Lower lobe of right lung (tissue), 2 donors: ENCODE measurements around the gene SMARCD3. TPM values are rescaled to one million over a fixed set of nuclear protein-coding genes. Genes with fewer than 3 reads are reported as not detected.

Experiments
- ATAC-seq, 2 donors: fragments of 200-7000 bp; cut with Tn5 transposase; one replicate each; pipeline ENCODE4 v1.9.1; 2020 to 2022; ENCODE audit warnings: mild to moderate bottlenecking in 2 of 2, moderate library complexity in 2 of 2
- DNase-seq: peaks from one replicate; pipeline ENCODE4 v3.0.0-alpha.2; 2020
- H3K27ac ChIP-seq: fragments of 200-600 bp; one replicate; pipeline ENCODE4 v1.8.0; 2022
- H3K27me3 ChIP-seq: fragments of 200-600 bp; one replicate; pipeline ENCODE4 v1.8.0; 2022; ENCODE audit warnings: low read depth
- H3K36me3 ChIP-seq: fragments of 200-600 bp; one replicate; pipeline ENCODE4 v1.8.0; 2022; ENCODE audit warnings: mild to moderate bottlenecking
- H3K4me1 ChIP-seq: fragments of 200-600 bp; one replicate; pipeline ENCODE4 v1.8.0; 2022
- H3K4me3 ChIP-seq: fragments of 200-600 bp; one replicate; pipeline ENCODE4 v1.8.0; 2022; ENCODE audit warnings: mild to moderate bottlenecking
- H3K9me3 ChIP-seq: fragments of 200-600 bp; one replicate; pipeline ENCODE4 v1.8.0; 2022
- intact Hi-C: fragments of 100-400 bp; cut with DNase I; formaldehyde crosslinking; loops from one replicate; pipeline ENCODE4 v1.11.0; 2022
- total RNA-seq: library from RNA; stranded (reverse); fragmentation: NEBNext Ultra II Directional; extraction: Animal tissue kit (Norgen Biotek cat#: 25700); gene quantifications from one replicate; pipeline ENCODE4 v1.2.1, GENCODE V29; 2021
- TF ChIP-seq, protein P1 (sequence below): fragments of 200-600 bp; IDR thresholded peaks from one replicate; pipeline ENCODE4 v1.8.0; 2022; ENCODE audit warnings: antibody characterized with exemption, mild to moderate bottlenecking
- donor health status: DM: no; HTN: yes; CAD: no; lungs with severe emphysema.

SMARCD3 gene
- total RNA-seq, 1 donor from 2014 or later: 53.1 TPM

- no peaks in the 10 kb centered on the region for H3K9me3 ChIP-seq
- H3K27ac ChIP-seq: peak overlapping the region; percentile 76
- intact Hi-C loops: no loop called here
- DNase-seq (no peak), ATAC-seq (peak; percentile 74 to 76)
- peak overlapping the region; percentile 74 for H3K4me3 ChIP-seq
- H3K36me3 ChIP-seq: peaks cover 37% of the 10 kb centered on the region
- TF ChIP-seq, protein P1, sequence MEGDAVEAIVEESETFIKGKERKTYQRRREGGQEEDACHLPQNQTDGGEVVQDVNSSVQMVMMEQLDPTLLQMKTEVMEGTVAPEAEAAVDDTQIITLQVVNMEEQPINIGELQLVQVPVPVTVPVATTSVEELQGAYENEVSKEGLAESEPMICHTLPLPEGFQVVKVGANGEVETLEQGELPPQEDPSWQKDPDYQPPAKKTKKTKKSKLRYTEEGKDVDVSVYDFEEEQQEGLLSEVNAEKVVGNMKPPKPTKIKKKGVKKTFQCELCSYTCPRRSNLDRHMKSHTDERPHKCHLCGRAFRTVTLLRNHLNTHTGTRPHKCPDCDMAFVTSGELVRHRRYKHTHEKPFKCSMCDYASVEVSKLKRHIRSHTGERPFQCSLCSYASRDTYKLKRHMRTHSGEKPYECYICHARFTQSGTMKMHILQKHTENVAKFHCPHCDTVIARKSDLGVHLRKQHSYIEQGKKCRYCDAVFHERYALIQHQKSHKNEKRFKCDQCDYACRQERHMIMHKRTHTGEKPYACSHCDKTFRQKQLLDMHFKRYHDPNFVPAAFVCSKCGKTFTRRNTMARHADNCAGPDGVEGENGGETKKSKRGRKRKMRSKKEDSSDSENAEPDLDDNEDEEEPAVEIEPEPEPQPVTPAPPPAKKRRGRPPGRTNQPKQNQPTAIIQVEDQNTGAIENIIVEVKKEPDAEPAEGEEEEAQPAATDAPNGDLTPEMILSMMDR: no peak
- H3K4me1 ChIP-seq: peaks cover 18% of the 10 kb centered on the region
- H3K27me3 ChIP-seq: no peaks in the 10 kb centered on the region
These were observed 15.4 kb downstream of the SMARCD3 start for GRCh38 chr7:151232917-151233701.

GRCh38 chr7:151232091-151232916, 16.2 kb downstream of the SMARCD3 start, which contains the start of gene CHPF2:
Gene CHPF2, plus strand, starts transcription at chr7:151232483. Its CDS starts 1,529 bp downstream, at chr7:151234012.
- peaks cover 24% of the 10 kb centered on the region for H3K4me1 ChIP-seq
- intact Hi-C loops: no loop called here
- peak; percentile 96 to 98 for ATAC-seq

DNA sequence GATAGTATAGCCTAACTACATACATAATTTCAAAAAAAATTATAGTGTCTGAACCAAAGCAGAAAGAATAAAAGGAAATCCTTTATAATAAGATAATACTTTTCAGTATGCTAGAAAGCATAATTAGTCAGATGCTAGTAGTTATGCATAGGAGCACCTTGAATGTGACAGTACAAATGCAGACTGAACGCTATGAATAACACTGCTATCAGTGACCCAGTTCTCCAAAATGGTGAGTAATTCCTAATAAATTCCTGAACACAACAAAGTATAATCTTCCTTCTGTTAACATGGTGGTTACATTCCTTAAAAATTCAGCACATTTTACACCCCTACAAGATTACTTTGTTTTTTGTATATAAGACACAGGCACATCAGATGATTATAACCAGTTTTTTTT, 17.4 kb downstream of the SMARCD3 start:
- DNase-seq: no peak
- Histone ChIP-seq H3K27me3 (no peaks in the 10 kb centered on the region), H3K36me3 (peaks cover 17% of the 10 kb centered on the region), H3K9me3 (no peaks in the 10 kb centered on the region), H3K4me3 (no peak overlapping the region), H3K27ac (no peak overlapping the region), H3K4me1 (peaks cover 29% of the 10 kb centered on the region)
- no peak for ATAC-seq
- intact Hi-C loops: no loop called here
- TF ChIP-seq, protein P1: no peak

More at GRCh38 chr7:151232091-151232916, 16.2 kb downstream of the SMARCD3 start, which contains the start of gene CHPF2:
- H3K27me3 ChIP-seq: no peaks in the 10 kb centered on the region
- TF ChIP-seq, protein P1: no peak
- H3K36me3 ChIP-seq: peaks cover 29% of the 10 kb centered on the region
- DNase-seq: peak; percentile 97
- peak within 1 kb of the TSS; percentile 76 for H3K27ac ChIP-seq
- H3K4me3 ChIP-seq: peak within 1 kb of the TSS; percentile 74
- H3K9me3 ChIP-seq: no peaks in the 10 kb centered on the region

GRCh38 chr7:151229249-151229648, 19.2 kb downstream of the SMARCD3 start:
- H3K27ac ChIP-seq: no peak overlapping the region
- H3K27me3 ChIP-seq: no peaks in the 10 kb centered on the region
- peaks cover 36% of the 10 kb centered on the region for H3K4me1 ChIP-seq
- TF ChIP-seq, protein P1: no peak
- DNase-seq (no peak), ATAC-seq (no peak)
- intact Hi-C loops: no loop called here
- no peaks in the 10 kb centered on the region for H3K9me3 ChIP-seq
- H3K36me3 ChIP-seq: peaks cover 11% of the 10 kb centered on the region
- no peak overlapping the region for H3K4me3 ChIP-seq

DNA sequence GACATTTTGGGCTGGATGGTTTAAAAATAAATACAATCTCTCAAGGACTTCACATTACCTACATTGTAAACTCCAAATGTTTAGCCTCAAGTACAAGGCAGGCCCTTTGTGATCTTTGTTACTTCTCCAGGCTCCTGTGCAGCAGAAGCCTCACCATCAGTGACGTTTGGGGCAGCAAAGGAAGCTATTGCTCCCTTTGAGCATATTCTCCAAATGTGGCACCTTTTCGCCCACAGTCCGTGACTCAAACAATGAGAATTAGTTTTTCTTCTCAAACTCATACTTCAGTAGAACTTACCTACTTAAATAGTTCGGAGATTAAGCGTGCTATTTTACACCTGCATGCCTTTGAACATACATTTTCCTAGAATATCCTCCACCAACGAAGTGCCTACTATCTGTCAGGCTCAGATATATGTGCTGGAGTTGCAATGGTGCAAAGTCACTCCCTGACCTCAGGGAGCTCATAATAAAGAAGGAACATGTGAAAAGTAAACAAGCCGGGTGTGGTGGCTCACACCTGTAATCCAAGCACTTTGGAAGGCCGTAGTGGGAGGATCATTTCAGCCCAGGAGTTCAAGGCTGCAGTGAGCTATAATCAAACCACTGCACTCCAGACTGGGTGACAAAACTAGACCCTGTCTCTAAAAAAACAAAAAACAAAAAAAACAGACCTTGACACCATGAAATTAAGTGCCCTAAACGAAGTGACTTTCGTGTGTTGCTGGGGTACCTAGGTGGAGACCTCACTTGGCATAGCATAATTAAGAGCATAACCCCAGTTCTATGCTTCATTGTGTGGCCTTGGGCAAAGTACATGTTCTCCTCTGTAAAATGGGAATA, 20.2 kb downstream of the SMARCD3 start:
- H3K27ac ChIP-seq: peak overlapping the region; percentile 80
- no peak for ATAC-seq
- TF ChIP-seq, protein P1: no peak
- H3K4me3 ChIP-seq: peak overlapping the region; percentile 90
- intact Hi-C loops: no loop called here
- no peaks in the 10 kb centered on the region for H3K9me3 ChIP-seq
- H3K36me3 ChIP-seq: peaks cover 21% of the 10 kb centered on the region
- no peak for DNase-seq
- H3K4me1 ChIP-seq: peaks cover 26% of the 10 kb centered on the region
- no peaks in the 10 kb centered on the region for H3K27me3 ChIP-seq
